Endodermal cell (in vitro differentiated cells): ENCODE data around the gene GID8. TPM values are rescaled to one million over a fixed set of nuclear protein-coding genes. Genes with fewer than 3 reads are reported as not detected.

Source experiments
- DNase-seq: peaks from one replicate; pipeline ENCODE4 v3.0.0-alpha.2; 2017
- H3K27ac ChIP-seq: 2 replicates; pipeline ENCODE4 v1.5.1; 2013; ENCODE audit warnings: mild to moderate bottlenecking, low read depth, low read length, moderate library complexity
- H3K27me3 ChIP-seq: 2 replicates; pipeline ENCODE4 v1.6.1; 2013; ENCODE audit warnings: mild to moderate bottlenecking, low read length, moderate library complexity; ENCODE audit not compliant: insufficient read depth, control insufficient read depth, poor library complexity, severe bottlenecking
- H3K36me3 ChIP-seq: 2 replicates; pipeline ENCODE4 v1.7.0; 2013; ENCODE audit warnings: mild to moderate bottlenecking, low read length, moderate library complexity; ENCODE audit not compliant: control insufficient read depth, insufficient read depth
- H3K4me1 ChIP-seq: one replicate; pipeline ENCODE4 v1.7.0; 2013; ENCODE audit warnings: low read length; ENCODE audit not compliant: control insufficient read depth, insufficient read depth
- H3K4me3 ChIP-seq: 2 replicates; pipeline ENCODE4 v1.5.1; 2013; ENCODE audit warnings: mild to moderate bottlenecking, low read length, moderate library complexity
- H3K9ac ChIP-seq: 2 replicates; pipeline ENCODE4 v1.6.1; 2013; ENCODE audit warnings: mild to moderate bottlenecking, low read length, moderate library complexity; ENCODE audit not compliant: poor library complexity, severe bottlenecking; ENCODE audit errors: extremely low read depth
- H3K9me3 ChIP-seq: 2 replicates; pipeline ENCODE4 v1.6.1; 2013; ENCODE audit warnings: mild to moderate bottlenecking, low read length, moderate library complexity; ENCODE audit not compliant: control insufficient read depth
- H3K27ac Mint-ChIP-seq: 2 replicates; pipeline ENCODE4 v1.8.0; 2020; ENCODE audit warnings: mixed read lengths
- H3K27me3 Mint-ChIP-seq: 2 replicates; pipeline ENCODE4 v1.8.0; 2021; ENCODE audit warnings: mild to moderate bottlenecking, mixed read lengths; ENCODE audit not compliant: insufficient read depth
- H3K36me3 Mint-ChIP-seq: 2 replicates; pipeline ENCODE4 v1.8.0; 2020; ENCODE audit warnings: low read depth, mixed read lengths
- H3K4me1 Mint-ChIP-seq: 2 replicates; pipeline ENCODE4 v1.8.0; 2020; ENCODE audit warnings: mixed read lengths
- H3K4me3 Mint-ChIP-seq: 2 replicates; pipeline ENCODE4 v1.8.0; 2020; ENCODE audit warnings: mild to moderate bottlenecking, moderate library complexity, mixed read lengths
- H3K9me3 Mint-ChIP-seq: 2 replicates; pipeline ENCODE4 v1.8.0; 2020; ENCODE audit warnings: mild to moderate bottlenecking, mixed read lengths
- CTCF ChIP-seq: fragments of 200-600 bp; sonication (generic); conservative IDR thresholded peaks from 2 replicates; pipeline ENCODE4 v1.5.0; 2021; ENCODE audit warnings: antibody characterized with exemption, mild to moderate bottlenecking
- WGBS, 2 experiments: methylation state at CpG; one replicate each; pipeline versions ENCODE4 v1.1.5 to v1.1.7; 2013; ENCODE audit warnings: missing lambda C conversion rate in 2 of 2, mixed read lengths in 1 of 2; ENCODE audit not compliant: insufficient coverage in 1 of 2, insufficient read length in 1 of 2; 5-methylcytosine and 5-hydroxymethylcytosine counted together
- total RNA-seq, 2 donors: library from RNA; stranded (reverse); fragmentation: NEBNext Ultra II Directional in 1 of 2; extraction: Animal tissue kit (Norgen Biotek cat#: 25700) in 1 of 2; gene quantifications; 2 replicates in 1 of 2; 3 replicates in 1 of 2; pipeline ENCODE4 v1.2.1, GENCODE V29; 2021

Gene GID8
- total RNA-seq, 2 donors from 2014 or later = 51.5 to 52.1 TPM

GRCh38 chr20:62942456-62942855 lies 4.5 kb downstream of the GID8 start:
- H3K9me3 ChIP-seq = no peaks in the 10 kb centered on the region
- H3K4me1 ChIP-seq = no peaks in the 10 kb centered on the region
- 86 to 100% methylated on average over 1 of the region's 2 CpGs for WGBS, 2 experiments
- no peak overlapping the region for H3K4me3 ChIP-seq
- H3K27me3 ChIP-seq = no peaks in the 10 kb centered on the region
- DNase-seq = no peak
- H3K27ac ChIP-seq = no peak overlapping the region
- no peak for TF ChIP-seq CTCF
- H3K36me3 ChIP-seq = peaks cover 68% of the 10 kb centered on the region
- H3K9me3 Mint-ChIP-seq = no peaks in the 10 kb centered on the region
- no peak overlapping the region for H3K4me3 Mint-ChIP-seq
- no peak overlapping the region for H3K27ac Mint-ChIP-seq
- H3K27me3 Mint-ChIP-seq = no peaks in the 10 kb centered on the region
- H3K36me3 Mint-ChIP-seq = peaks cover 60% of the 10 kb centered on the region
- H3K4me1 Mint-ChIP-seq = peaks cover 7% of the 10 kb centered on the region
- H3K9ac ChIP-seq = no peak overlapping the region

- H3K9me3 Mint-ChIP-seq = no peaks in the 10 kb centered on the region
- H3K9me3 ChIP-seq = peaks cover 3% of the 10 kb centered on the region
- peaks cover 7% of the 10 kb centered on the region for H3K4me1 Mint-ChIP-seq
- H3K36me3 Mint-ChIP-seq = peaks cover 69% of the 10 kb centered on the region
- H3K4me3 Mint-ChIP-seq = no peak overlapping the region
- TF ChIP-seq CTCF = no peak
- H3K9ac ChIP-seq = no peak overlapping the region
- 95 to 97% methylated on average over 10 to 14 of the region's 14 CpGs for WGBS, 2 experiments
- H3K4me3 ChIP-seq = no peak overlapping the region
- H3K27ac Mint-ChIP-seq = no peak overlapping the region
- H3K27me3 Mint-ChIP-seq = no peaks in the 10 kb centered on the region
- no peak overlapping the region for H3K27ac ChIP-seq
- H3K4me1 ChIP-seq = no peaks in the 10 kb centered on the region
- H3K27me3 ChIP-seq = no peaks in the 10 kb centered on the region
- H3K36me3 ChIP-seq = peaks cover 77% of the 10 kb centered on the region
- no peak for DNase-seq
Measured at GRCh38 chr20:62943396-62943795, 5.4 kb downstream of the GID8 start.

- Histone ChIP-seq H3K36me3 (peaks cover 85% of the 10 kb centered on the region), H3K4me1 (no peaks in the 10 kb centered on the region), H3K4me3 (no peak overlapping the region), H3K9me3 (peaks cover 10% of the 10 kb centered on the region), H3K9ac (no peak overlapping the region), H3K27ac (no peak overlapping the region), H3K27me3 (no peaks in the 10 kb centered on the region)
- TF ChIP-seq CTCF = no peak
- no peak overlapping the region for H3K4me3 Mint-ChIP-seq
- H3K27me3 Mint-ChIP-seq = no peaks in the 10 kb centered on the region
- no peak overlapping the region for H3K27ac Mint-ChIP-seq
- H3K36me3 Mint-ChIP-seq = peaks cover 77% of the 10 kb centered on the region
- WGBS, 2 experiments = 94 to 98% methylated on average over 6 to 8 of the region's 8 CpGs
- no peak for DNase-seq
- H3K4me1 Mint-ChIP-seq = peaks cover 7% of the 10 kb centered on the region
- H3K9me3 Mint-ChIP-seq = no peaks in the 10 kb centered on the region
Measured at GRCh38 chr20:62944184-62944583, 6.2 kb downstream of the GID8 start.
